ENCODE measurements around the gene OTP.

- TF ChIP-seq CTCF (IDR thresholded peaks at IDR 0.05; ENCODE audit: low read depth, low read length) = no peak
- no peak for TF ChIP-seq EZH2phosphoT487 (IDR thresholded peaks at IDR 0.05; ENCODE audit: low read depth)
These were observed 11.3 kb upstream of the OTP start for GRCh38 chr5:77649776-77650175.

All from OCI-LY3 (cell line).